AG09309 (cell line): Measurements from ENCODE around the gene ACBD6.

Experiments used
- DNase-seq: peaks from one replicate; pipeline ENCODE4 v3.0.0-alpha.2; 2010; ENCODE audit warnings: low read depth
- H3K4me3 ChIP-seq: 2 replicates; pipeline ENCODE4 v1.5.1; 2011; ENCODE audit warnings: mild to moderate bottlenecking, low read depth, low read length, moderate library complexity; ENCODE audit not compliant: control insufficient read depth
- CTCF ChIP-seq: IDR thresholded peaks from 2 replicates; pipeline ENCODE4 v1.5.1; 2011; ENCODE audit warnings: mild to moderate bottlenecking, low read depth, low read length, inconsistent platforms; ENCODE audit not compliant: insufficient read depth, control insufficient read depth; ENCODE audit errors: missing control alignments

Gene ACBD6

DNA sequence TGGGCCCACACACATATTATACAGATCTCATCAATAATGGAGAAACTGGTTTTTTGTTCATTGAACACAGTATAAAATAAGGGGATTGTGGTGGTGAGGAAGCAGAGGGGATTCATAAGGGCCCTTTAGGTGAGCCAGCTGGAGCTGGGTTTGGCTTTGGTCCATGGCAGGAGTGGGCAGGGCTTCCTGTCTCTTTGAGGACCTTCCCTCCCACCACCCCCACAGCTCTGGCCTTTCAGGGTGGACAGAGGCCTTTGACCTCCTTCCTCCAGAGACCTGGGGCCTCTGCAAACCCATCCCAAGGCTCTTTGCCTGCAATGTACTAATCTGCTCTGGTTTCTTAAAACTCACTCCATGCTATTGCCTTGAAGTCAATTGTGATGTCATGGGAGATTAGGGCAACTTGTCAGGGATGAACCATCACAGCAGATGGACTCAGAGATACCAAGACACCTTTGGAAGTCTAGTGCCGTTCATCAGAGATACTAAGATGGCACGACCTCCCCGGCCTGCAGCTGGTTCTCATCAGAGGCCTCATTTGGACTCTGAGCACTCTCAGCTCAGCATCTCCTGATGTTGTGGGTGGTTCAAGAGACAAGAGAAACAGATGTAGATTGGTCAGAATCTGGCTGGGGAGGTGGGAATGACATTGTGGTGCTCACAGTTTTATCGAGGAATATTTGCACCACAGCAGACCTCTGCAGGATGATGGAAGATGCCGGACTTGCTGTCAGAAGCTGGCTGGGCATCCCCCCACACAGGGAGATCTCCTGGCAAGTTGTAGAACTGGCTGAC, 234.4 kb downstream of the ACBD6 start:
- no peak for DNase-seq
- H3K4me3 ChIP-seq = no peak overlapping the region
- TF ChIP-seq CTCF = no peak

- no peak for DNase-seq
- TF ChIP-seq CTCF = no peak
- no peak overlapping the region for H3K4me3 ChIP-seq
These were observed 235.2 kb downstream of the ACBD6 start for GRCh38 chr1:180267211-180267561.

DNA sequence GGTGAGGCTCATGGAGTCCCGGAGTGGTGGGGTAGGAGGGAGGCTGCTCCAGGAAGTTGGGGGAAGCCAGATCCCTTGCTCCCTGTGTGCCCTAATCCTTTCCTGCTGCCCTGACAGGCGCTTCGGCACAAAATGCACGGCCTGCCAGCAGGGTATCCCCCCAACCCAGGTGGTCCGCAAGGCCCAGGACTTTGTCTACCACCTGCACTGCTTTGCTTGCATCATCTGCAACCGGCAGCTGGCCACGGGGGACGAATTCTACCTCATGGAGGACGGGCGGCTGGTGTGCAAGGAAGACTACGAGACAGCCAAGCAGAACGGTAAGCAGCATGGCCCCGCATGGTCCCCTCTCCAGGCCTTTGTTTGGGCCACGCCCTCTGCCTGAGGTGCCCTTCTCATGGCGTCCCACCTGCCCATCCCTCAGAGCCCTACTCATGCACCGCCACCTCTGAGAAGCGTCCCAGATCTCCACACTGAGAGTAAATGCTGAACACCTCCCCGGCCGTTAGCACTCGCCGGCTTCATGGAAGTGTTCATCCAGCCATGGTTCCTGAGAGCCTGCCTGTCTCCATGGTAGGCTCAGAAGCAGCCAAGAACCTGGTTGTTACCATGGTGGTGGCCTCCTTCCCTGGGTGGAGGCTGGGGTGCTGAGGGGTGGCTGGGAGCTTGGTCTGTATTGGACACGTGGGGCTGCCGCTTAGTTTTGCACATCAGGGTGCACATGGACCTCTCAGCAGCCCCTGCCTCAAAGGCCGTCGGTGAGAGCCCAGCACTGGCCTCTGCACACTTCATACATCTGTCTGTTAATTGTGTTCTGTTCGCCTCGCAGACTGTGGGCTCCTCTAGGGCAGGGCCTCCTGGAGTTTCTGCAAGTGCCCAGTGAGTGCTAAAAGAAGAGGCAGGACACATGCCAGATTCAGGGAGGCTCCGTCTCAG, 235.8 kb downstream of the ACBD6 start:
- no peak for DNase-seq
- no peak for TF ChIP-seq CTCF
- no peak overlapping the region for H3K4me3 ChIP-seq

GRCh38 chr1:180265871-180266270, 236.5 kb downstream of the ACBD6 start:
- TF ChIP-seq CTCF = no peak
- no peak overlapping the region for H3K4me3 ChIP-seq
- DNase-seq = no peak

DNA sequence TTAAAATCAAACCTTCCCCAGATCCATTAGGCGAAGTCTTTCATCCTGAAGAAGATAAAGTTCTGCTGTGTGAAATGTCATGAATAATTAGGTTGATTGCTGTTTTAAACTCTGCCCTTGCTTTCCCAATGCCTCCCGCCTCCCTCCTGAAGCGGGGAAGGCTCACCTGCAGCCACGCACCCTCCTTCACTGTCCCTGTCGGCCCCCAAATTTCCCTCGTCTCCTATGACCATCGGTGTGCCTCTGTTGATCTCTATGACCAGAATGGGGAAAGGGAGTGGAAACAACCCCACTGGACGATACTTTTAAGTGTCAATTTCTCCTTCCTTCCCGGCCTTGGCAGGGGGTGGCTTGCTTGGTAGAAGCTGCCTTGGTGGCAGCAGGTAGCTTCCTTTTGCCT, 237.2 kb downstream of the ACBD6 start:
- no peak for TF ChIP-seq CTCF
- H3K4me3 ChIP-seq = no peak overlapping the region
- DNase-seq = no peak

- DNase-seq = no peak
- no peak for TF ChIP-seq CTCF
- H3K4me3 ChIP-seq = no peak overlapping the region
These were observed 237.8 kb downstream of the ACBD6 start for GRCh38 chr1:180264595-180264994.
